ENCODE results near the gene PJVK.
"Not testable (repeated sequence)": the region's sequence is repeated elsewhere in the genome, so short reads cannot be mapped to it uniquely, and the experiment has no call there.

Gene PJVK

GRCh38 chr2:178452870-178453269, 1.7 kb downstream of the PJVK start:
- WGBS (ENCODE audit: extremely low coverage, insufficient coverage, low lambda C conversion rate): no CpG with 5 or more reads among the region's 5 CpGs
- H3K9ac ChIP-seq (ENCODE audit: low read length): no peak overlapping the region
- H2BK120ac ChIP-seq (ENCODE audit: low read depth, low read length): no peak overlapping the region
- no peak for DNase-seq
- H4K8ac ChIP-seq (ENCODE audit: low read depth, low read length): no peak overlapping the region
- no peak overlapping the region for H3K4ac ChIP-seq (ENCODE audit: low read depth, low read length)
- H4K5ac ChIP-seq (ENCODE audit: low read length): no peak overlapping the region
- H2AK5ac ChIP-seq (ENCODE audit: low read length): no peak overlapping the region
- H2BK5ac ChIP-seq (ENCODE audit: low read length): no peak overlapping the region
- H3K18ac ChIP-seq (ENCODE audit: low read length): no peak overlapping the region
- peaks cover 1% of the 10 kb centered on the region for H3K36me3 ChIP-seq (ENCODE audit: control insufficient read depth, insufficient read depth, low read length)
- no peak overlapping the region for H3K27ac ChIP-seq (ENCODE audit: low read depth, low read length)
- H3K79me1 ChIP-seq (ENCODE audit: low read length): peaks cover 13% of the 10 kb centered on the region
- H3K4me1 ChIP-seq (ENCODE audit: control insufficient read depth, low read depth, low read length): no peaks in the 10 kb centered on the region
- no peak overlapping the region for H3K23ac ChIP-seq (ENCODE audit: low read length)
- peaks cover 21% of the 10 kb centered on the region for H3K79me2 ChIP-seq (ENCODE audit: control insufficient read depth, insufficient read depth, low read length)
- H3K4me3 ChIP-seq (ENCODE audit: low read length): no peak overlapping the region
- no peak overlapping the region for H3K4me2 ChIP-seq (ENCODE audit: low read length)
- H2BK15ac ChIP-seq (replicated peaks; ENCODE audit: low read depth): no peak overlapping the region
- H3K27me3 ChIP-seq (ENCODE audit: insufficient read depth, low read length, poor library complexity): no peaks in the 10 kb centered on the region
- no peak overlapping the region for H3K56ac ChIP-seq (ENCODE audit: low read length)

GRCh38 chr2:178455947-178456346, 4.8 kb downstream of the PJVK start:
- no peak overlapping the region for H3K27ac ChIP-seq (ENCODE audit: low read depth, low read length)
- DNase-seq: no peak

GRCh38 chr2:178457390-178457886, 6.3 kb downstream of the PJVK start:
- H3K23ac ChIP-seq (ENCODE audit: low read length): no peak overlapping the region
- H2AK5ac ChIP-seq (ENCODE audit: low read length): no peak overlapping the region
- no peaks in the 10 kb centered on the region for H3K4me1 ChIP-seq (ENCODE audit: control insufficient read depth, low read depth, low read length)
- H3K4ac ChIP-seq (ENCODE audit: low read depth, low read length): no peak overlapping the region
- no peak overlapping the region for H3K4me2 ChIP-seq (ENCODE audit: low read length)
- no peak overlapping the region for H3K27ac ChIP-seq (ENCODE audit: low read depth, low read length)
- no peak overlapping the region for H3K9ac ChIP-seq (ENCODE audit: low read length)
- no peak overlapping the region for H3K56ac ChIP-seq (ENCODE audit: low read length)
- H3K79me1 ChIP-seq (ENCODE audit: low read length): no peaks in the 10 kb centered on the region
- no peak overlapping the region for H4K5ac ChIP-seq (ENCODE audit: low read length)
- no peak overlapping the region for H2BK5ac ChIP-seq (ENCODE audit: low read length)
- no peak overlapping the region for H4K8ac ChIP-seq (ENCODE audit: low read depth, low read length)
- no peaks in the 10 kb centered on the region for H3K79me2 ChIP-seq (ENCODE audit: control insufficient read depth, insufficient read depth, low read length)
- no peaks in the 10 kb centered on the region for H3K36me3 ChIP-seq (ENCODE audit: control insufficient read depth, insufficient read depth, low read length)
- no CpG with 5 or more reads among the region's 11 CpGs for WGBS (ENCODE audit: extremely low coverage, insufficient coverage, low lambda C conversion rate)
- no peak overlapping the region for H2BK120ac ChIP-seq (ENCODE audit: low read depth, low read length)
- H3K4me3 ChIP-seq (ENCODE audit: low read length): no peak overlapping the region
- DNase-seq: no peak
- H3K18ac ChIP-seq (ENCODE audit: low read length): no peak overlapping the region
- no peaks in the 10 kb centered on the region for H3K27me3 ChIP-seq (ENCODE audit: insufficient read depth, low read length, poor library complexity)
- H2BK15ac ChIP-seq (replicated peaks; ENCODE audit: low read depth): no peak overlapping the region

More at GRCh38 chr2:178455947-178456346, 4.8 kb downstream of the PJVK start:
- H3K4me1 ChIP-seq (ENCODE audit: control insufficient read depth, low read depth, low read length): no peaks in the 10 kb centered on the region
- no peak overlapping the region for H3K23ac ChIP-seq (ENCODE audit: low read length)
- H2BK120ac ChIP-seq (ENCODE audit: low read depth, low read length): no peak overlapping the region
- H2BK5ac ChIP-seq (ENCODE audit: low read length): no peak overlapping the region
- H3K4ac ChIP-seq (ENCODE audit: low read depth, low read length): no peak overlapping the region
- no peaks in the 10 kb centered on the region for H3K79me1 ChIP-seq (ENCODE audit: low read length)
- no peaks in the 10 kb centered on the region for H3K79me2 ChIP-seq (ENCODE audit: control insufficient read depth, insufficient read depth, low read length)
- no peak overlapping the region for H4K8ac ChIP-seq (ENCODE audit: low read depth, low read length)
- no peak overlapping the region for H3K4me2 ChIP-seq (ENCODE audit: low read length)
- H3K9ac ChIP-seq (ENCODE audit: low read length): no peak overlapping the region
- H3K56ac ChIP-seq (ENCODE audit: low read length): no peak overlapping the region
- H3K27me3 ChIP-seq (ENCODE audit: insufficient read depth, low read length, poor library complexity): no peaks in the 10 kb centered on the region
- H4K5ac ChIP-seq (ENCODE audit: low read length): no peak overlapping the region
- no peaks in the 10 kb centered on the region for H3K36me3 ChIP-seq (ENCODE audit: control insufficient read depth, insufficient read depth, low read length)
- no CpG with 5 or more reads among the region's 5 CpGs for WGBS (ENCODE audit: extremely low coverage, insufficient coverage, low lambda C conversion rate)
- no peak overlapping the region for H2BK15ac ChIP-seq (replicated peaks; ENCODE audit: low read depth)
- no peak overlapping the region for H3K4me3 ChIP-seq (ENCODE audit: low read length)
- H3K18ac ChIP-seq (ENCODE audit: low read length): no peak overlapping the region
- no peak overlapping the region for H2AK5ac ChIP-seq (ENCODE audit: low read length)

GRCh38 chr2:178469219-178469849, 18.2 kb downstream of the PJVK start:
- H3K36me3 ChIP-seq (ENCODE audit: control insufficient read depth, insufficient read depth, low read length): no peaks in the 10 kb centered on the region
- no peaks in the 10 kb centered on the region for H3K79me2 ChIP-seq (ENCODE audit: control insufficient read depth, insufficient read depth, low read length)
- H3K4me1 ChIP-seq (ENCODE audit: control insufficient read depth, low read depth, low read length): no peaks in the 10 kb centered on the region
- H2AK5ac ChIP-seq (ENCODE audit: low read length): no peak overlapping the region
- no peak overlapping the region for H3K56ac ChIP-seq (ENCODE audit: low read length)
- H2BK120ac ChIP-seq (ENCODE audit: low read depth, low read length): no peak overlapping the region
- H3K9ac ChIP-seq (ENCODE audit: low read length): no peak overlapping the region
- no peak overlapping the region for H2BK5ac ChIP-seq (ENCODE audit: low read length)
- DNase-seq: no peak
- H3K4me3 ChIP-seq (ENCODE audit: low read length): no peak overlapping the region
- H4K5ac ChIP-seq (ENCODE audit: low read length): no peak overlapping the region
- H3K4ac ChIP-seq (ENCODE audit: low read depth, low read length): no peak overlapping the region
- H3K27me3 ChIP-seq (ENCODE audit: insufficient read depth, low read length, poor library complexity): no peaks in the 10 kb centered on the region
- no peak overlapping the region for H3K18ac ChIP-seq (ENCODE audit: low read length)
- H3K23ac ChIP-seq (ENCODE audit: low read length): no peak overlapping the region
- no peaks in the 10 kb centered on the region for H3K79me1 ChIP-seq (ENCODE audit: low read length)
- H4K8ac ChIP-seq (ENCODE audit: low read depth, low read length): no peak overlapping the region
- H3K27ac ChIP-seq (ENCODE audit: low read depth, low read length): no peak overlapping the region
- H2BK15ac ChIP-seq (replicated peaks; ENCODE audit: low read depth): no peak overlapping the region
- H3K4me2 ChIP-seq (ENCODE audit: low read length): no peak overlapping the region
- WGBS (ENCODE audit: extremely low coverage, insufficient coverage, low lambda C conversion rate): no CpG with 5 or more reads among the region's 7 CpGs

GRCh38 chr2:178471313-178471712, 20.1 kb downstream of the PJVK start:
- not testable (repeated sequence) for H3K36me3 ChIP-seq (ENCODE audit: control insufficient read depth, insufficient read depth, low read length); H3K18ac ChIP-seq (ENCODE audit: low read length); H3K4ac ChIP-seq (ENCODE audit: low read depth, low read length); H3K56ac ChIP-seq (ENCODE audit: low read length); H2AK5ac ChIP-seq (ENCODE audit: low read length); H3K4me3 ChIP-seq (ENCODE audit: low read length); H3K9ac ChIP-seq (ENCODE audit: low read length); DNase-seq; H2BK120ac ChIP-seq (ENCODE audit: low read depth, low read length); H4K8ac ChIP-seq (ENCODE audit: low read depth, low read length); H3K23ac ChIP-seq (ENCODE audit: low read length); H2BK15ac ChIP-seq (replicated peaks; ENCODE audit: low read depth); H4K5ac ChIP-seq (ENCODE audit: low read length); H2BK5ac ChIP-seq (ENCODE audit: low read length); H3K79me2 ChIP-seq (ENCODE audit: control insufficient read depth, insufficient read depth, low read length); H3K4me1 ChIP-seq (ENCODE audit: control insufficient read depth, low read depth, low read length); H3K79me1 ChIP-seq (ENCODE audit: low read length); H3K4me2 ChIP-seq (ENCODE audit: low read length); H3K27me3 ChIP-seq (ENCODE audit: insufficient read depth, low read length, poor library complexity); H3K27ac ChIP-seq (ENCODE audit: low read depth, low read length)
- no CpG with 5 or more reads among the region's 5 CpGs for WGBS (ENCODE audit: extremely low coverage, insufficient coverage, low lambda C conversion rate)

GRCh38 chr2:178473373-178473772, 22.2 kb downstream of the PJVK start:
- no peak overlapping the region for H4K8ac ChIP-seq (ENCODE audit: low read depth, low read length)
- no peaks in the 10 kb centered on the region for H3K79me1 ChIP-seq (ENCODE audit: low read length)
- H3K4ac ChIP-seq (ENCODE audit: low read depth, low read length): no peak overlapping the region
- no peak overlapping the region for H3K9ac ChIP-seq (ENCODE audit: low read length)
- no peak overlapping the region for H2BK5ac ChIP-seq (ENCODE audit: low read length)
- H3K36me3 ChIP-seq (ENCODE audit: control insufficient read depth, insufficient read depth, low read length): no peaks in the 10 kb centered on the region
- H3K56ac ChIP-seq (ENCODE audit: low read length): no peak overlapping the region
- H2BK120ac ChIP-seq (ENCODE audit: low read depth, low read length): no peak overlapping the region
- no peak for DNase-seq
- no peak overlapping the region for H3K23ac ChIP-seq (ENCODE audit: low read length)
- H3K4me1 ChIP-seq (ENCODE audit: control insufficient read depth, low read depth, low read length): no peaks in the 10 kb centered on the region
- no peak overlapping the region for H2AK5ac ChIP-seq (ENCODE audit: low read length)
- no peak overlapping the region for H3K27ac ChIP-seq (ENCODE audit: low read depth, low read length)
- H4K5ac ChIP-seq (ENCODE audit: low read length): no peak overlapping the region
- H3K4me3 ChIP-seq (ENCODE audit: low read length): no peak overlapping the region
- no peak overlapping the region for H3K18ac ChIP-seq (ENCODE audit: low read length)
- no peaks in the 10 kb centered on the region for H3K27me3 ChIP-seq (ENCODE audit: insufficient read depth, low read length, poor library complexity)
- H2BK15ac ChIP-seq (replicated peaks; ENCODE audit: low read depth): no peak overlapping the region
- H3K79me2 ChIP-seq (ENCODE audit: control insufficient read depth, insufficient read depth, low read length): no peaks in the 10 kb centered on the region
- no peak overlapping the region for H3K4me2 ChIP-seq (ENCODE audit: low read length)
- WGBS (ENCODE audit: extremely low coverage, insufficient coverage, low lambda C conversion rate): no CpG with 5 or more reads among the region's 2 CpGs

All from mesendoderm (in vitro differentiated cells).